ENCODE results near the gene TAF15. TPM values are rescaled to one million over a fixed set of nuclear protein-coding genes. Genes with fewer than 3 reads are reported as not detected.

Gene TAF15
- total RNA-seq, result 100 to 1,000 TPM; 102 to 158 (median 135) TPM
- polyA plus RNA-seq, result 10 to 100 TPM; 56.1 to 72.2 TPM
- long read RNA-seq, donor 1, partial matches to known transcripts, result 0 of 1 reads
- long read RNA-seq, donor 1, other reads (novel, unspliced or antisense), result 1 of 1 reads
- long read RNA-seq, donor 2, partial matches to known transcripts, result 0 of 23 reads
- long read RNA-seq, donor 2, other reads (novel, unspliced or antisense), result 23 of 23 reads
- long read RNA-seq, donor 3, partial matches to known transcripts, result 0 of 5 reads
- long read RNA-seq, donor 3, other reads (novel, unspliced or antisense), result 3 of 5 reads

GRCh38 chr17:35808962-35809854, at the start of gene TAF15:
Gene TAF15 (plus strand): TSS chr17:35809484. CDS start chr17:35809570, 86 bp downstream.
- Histone ChIP-seq H3K27me3 (no peaks in the 10 kb centered on the region), H3K36me3 (no peaks in the 10 kb centered on the region), H3K4me1 (peaks cover 0 to 56% (median 34%) of the 10 kb centered on the region in 9 donors), H3K27ac (peak within 1 kb of the TSS; percentile 80 to 98 (median 92)), H3K4me3 (peak within 1 kb of the TSS; percentile 52 to 95 (median 78)), H3K9me3 (no peaks in the 10 kb centered on the region)
- intact Hi-C loops (cut with DNase I), result no loop called here
- WGBS, 2 donors, result 1% methylated on average over 71 of the region's 71 CpGs
- peak; percentile 98 to 99 (median 98) for ATAC-seq
- DNase-seq, result peak; percentile 94 to 98
- TF ChIP-seq CTCF (IDR thresholded peaks at IDR 0.05), result peak; percentile 57 to 84 (median 69)

- Histone ChIP-seq H3K27me3 (peaks cover 0 to 10% (median 0%) of the 10 kb centered on the region in 7 donors), H3K4me1 (peaks cover 2 to 18% (median 8%) of the 10 kb centered on the region in 9 donors), H3K27ac (no peak within 1 kb of the TSS), H3K4me3 (no peak within 1 kb of the TSS), H3K9me3 (no peaks in the 10 kb centered on the region), H3K36me3 (no peaks in the 10 kb centered on the region)
- ATAC-seq (no peak), DNase-seq (no peak)
- intact Hi-C loops (cut with DNase I), result loop anchor here in 1 of 10 donors (10.0 kb wide), 1 partner anchor 586 kb away; no protein-coding TSS in a partner anchor
- WGBS, 2 donors, result 73 to 100% methylated on average over 1 of the region's 1 CpG
- TF ChIP-seq CTCF (IDR thresholded peaks at IDR 0.05), result no peak
Measured at GRCh38 chr17:35760587-35760986, 48.7 kb upstream of the TAF15 start, which contains the start of gene C17orf50. Gene C17orf50 (plus strand): TSS chr17:35760887. CDS start chr17:35760942, 55 bp downstream.

GRCh38 chr17:35761601-35762000, 47.7 kb upstream of the TAF15 start:
- Histone ChIP-seq H3K4me1 (peaks cover 2 to 19% (median 8%) of the 10 kb centered on the region in 9 donors), H3K36me3 (no peaks in the 10 kb centered on the region), H3K27ac (no peak overlapping the region), H3K9me3 (no peaks in the 10 kb centered on the region), H3K27me3 (peaks cover 0 to 10% (median 0%) of the 10 kb centered on the region in 7 donors), H3K4me3 (no peak overlapping the region)
- DNase-seq (no peak), ATAC-seq (no peak)
- no peak for TF ChIP-seq CTCF (IDR thresholded peaks at IDR 0.05)
- WGBS, 2 donors, result 84 to 92% methylated on average over 5 of the region's 5 CpGs
- intact Hi-C loops (cut with DNase I), result loop anchor here in 1 of 10 donors (10.0 kb wide), 1 partner anchor 587 kb away; no protein-coding TSS in a partner anchor

GRCh38 chr17:35763767-35764122, 45.5 kb upstream of the TAF15 start:
- ATAC-seq, result no peak
- peak overlapping the region in 2 of 10 donors; percentile 41 to 44 for H3K27ac ChIP-seq

More at GRCh38 chr17:35763767-35764122, 45.5 kb upstream of the TAF15 start:
- no peaks in the 10 kb centered on the region for H3K36me3 ChIP-seq
- WGBS, 2 donors, result 34 to 37% methylated on average over 17 of the region's 17 CpGs
- no peak for DNase-seq
- H3K27me3 ChIP-seq, result peaks cover 0 to 10% (median 0%) of the 10 kb centered on the region in 7 donors
- TF ChIP-seq CTCF (IDR thresholded peaks at IDR 0.05), result no peak
- H3K9me3 ChIP-seq, result no peaks in the 10 kb centered on the region
- H3K4me3 ChIP-seq, result peak overlapping the region in 9 of 10 donors; percentile 34 to 62 (median 60)
- intact Hi-C loops (cut with DNase I), result loop anchor here in 8 of 10 donors (1.0 to 10.0 kb wide), 3 partner anchors 41 to 589 kb away; no protein-coding TSS in a partner anchor
- peaks cover 2 to 28% (median 8%) of the 10 kb centered on the region in 9 donors for H3K4me1 ChIP-seq

Measured in heart right ventricle (tissue), 16 donors.